Adrenal gland (tissue), 12 donors: Measurements from ENCODE around the gene ARMC9. TPM values are rescaled to one million over a fixed set of nuclear protein-coding genes. Genes with fewer than 3 reads are reported as not detected.

ENCODE experiments used
- DNase-seq, 7 donors: peaks; one replicate each; pipeline ENCODE4 v3.0.0-alpha.2; 2019 to 2020
- H3K27ac ChIP-seq, 5 donors: fragments of 200-600 bp; sonication (generic) in 4 of 5; 1 replicate in 3 of 5; 2 replicates in 2 of 5; pipeline versions ENCODE4 v1.5.1 to v1.8.0; 2016 to 2020; ENCODE audit warnings: mild to moderate bottlenecking in 1 of 5
- H3K27me3 ChIP-seq: fragments of 200-600 bp; 2 replicates; pipeline ENCODE4 v1.8.0; 2021
- H3K36me3 ChIP-seq, 2 donors: fragments of 200-600 bp; replicated peaks in 1 of 2; 1 replicate in 1 of 2; 2 replicates in 1 of 2; pipeline versions ENCODE4 v1.5.1 to v1.8.0; 2018 to 2022
- H3K4me1 ChIP-seq, 2 donors: fragments of 200-600 bp; replicated peaks in 1 of 2; 1 replicate in 1 of 2; 2 replicates in 1 of 2; pipeline versions ENCODE4 v1.5.1 to v1.8.0; 2018 to 2021
- H3K4me3 ChIP-seq, 4 donors: fragments of 200-600 bp; sonication (generic) in 3 of 4; one replicate each; pipeline ENCODE4 v1.5.1; 2016 to 2018
- H3K9me3 ChIP-seq, 3 donors: fragments of 200-600 bp; sonication (generic) in 1 of 3; replicated peaks in 1 of 3; 1 replicate in 2 of 3; 2 replicates in 1 of 3; pipeline versions ENCODE4 v1.5.1 to v1.8.0; 2016 to 2021
- POLR2A ChIP-seq, 2 donors: fragments of 450-650 bp; IDR thresholded peaks; one replicate each; pipeline ENCODE4 v1.6.1; 2017; ENCODE audit warnings: antibody characterized with exemption in 2 of 2, mild to moderate bottlenecking in 2 of 2, moderate library complexity in 1 of 2
- WGBS, 4 donors: extraction: QIAGEN DNeasy Blood & Tissue Kit in 2 of 4; methylation state at CpG; one replicate each; pipeline versions ENCODE4 v1.1.5 to v1.1.7; 2013 to 2017; 5-methylcytosine and 5-hydroxymethylcytosine counted together
- intact Hi-C, 2 donors: fragments of 100-400 bp; cut with DNase I; formaldehyde crosslinking; loops; one replicate each; pipeline versions ENCODE4 v1.14.1 to v1.15.0; 2022 to 2023
- polyA plus RNA-seq, 3 donors: library from polyadenylated mRNA; stranded (reverse); fragments of 200-250 nt in 2 of 3; fragments of 350-450 nt in 1 of 3; fragmentation: Illumina TruSeq in 1 of 3; extraction: RNeasy Lipid Tissue Mini Kit (QIAGEN cat#74804) in 1 of 3; gene quantifications; one replicate each; pipeline ENCODE4 v1.2.3, GENCODE V29; 2013 to 2014
- total RNA-seq, 9 donors: library from RNA; depleted of rRNA in 4 of 9; stranded (reverse); fragments of >200 nt in 4 of 9; fragments of 120-200 nt in 1 of 9; fragmentation: NEBNext Ultra II Directional in 1 of 9; extraction: Animal tissue kit (Norgen Biotek cat#: 25700) in 1 of 9; gene quantifications; one replicate each; pipeline versions ENCODE4 v1.1.0 to v1.2.4, GENCODE V29; 2013 to 2023
- TF ChIP-seq, protein P1 (sequence below), 6 experiments: fragments of 450-650 bp in 4 of 6; fragments of 200-600 bp in 2 of 6; sonication (generic) in 1 of 6; IDR thresholded peaks; 1 replicate in 5 of 6; 2 replicates in 1 of 6; pipeline versions ENCODE4 v1.5.1 to v1.8.0; 2016 to 2021; ENCODE audit warnings: antibody characterized with exemption in 6 of 6, mild to moderate bottlenecking in 2 of 6, moderate library complexity in 1 of 6
- donor health status: healthy with polysubstance abuse.
- donor health status: Bipolar disorder and iron deficiency.
- donor health status: DM: yes; HTN: yes; CAD: no.
- donor health status: DM: no; HTN: no; CAD: no.
- donor health status: DM: no; HTN: no; CAD: no.
- donor health status: DM: yes; HTN: yes; CAD: no.

Gene ARMC9
- total and polyA plus RNA-seq, 12 donors, result 22.0 to 109 (median 54.2) TPM

DNA sequence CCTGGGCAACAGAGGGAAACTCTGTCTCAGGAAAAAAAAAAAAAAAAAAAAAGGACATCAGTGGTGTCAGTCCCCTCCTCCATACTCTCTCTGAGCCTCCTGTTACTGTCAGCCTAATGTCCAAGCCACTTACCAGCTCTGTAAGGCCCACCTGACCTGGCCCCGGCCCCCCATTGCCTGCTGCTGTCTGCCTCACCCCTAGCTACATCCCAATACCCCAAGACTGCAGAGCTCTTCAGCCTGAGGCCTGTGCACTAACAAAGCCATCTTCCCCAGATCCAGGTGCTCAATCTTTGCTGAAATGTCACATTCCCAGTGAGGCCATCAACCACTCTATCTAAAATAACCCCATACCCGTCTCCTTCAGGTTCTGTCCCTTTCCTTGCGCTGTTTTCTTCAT lies 5.7 kb downstream of the ARMC9 start:
- 93 to 99% (median 96%) methylated on average over 3 of the region's 3 CpGs for WGBS, 4 donors
- peaks cover 6 to 21% of the 10 kb centered on the region in 2 donors for H3K4me1 ChIP-seq
- peaks cover 0 to 10% of the 10 kb centered on the region in 2 donors for H3K36me3 ChIP-seq
- no peak overlapping the region for H3K27ac ChIP-seq
- no peaks in the 10 kb centered on the region for H3K27me3 ChIP-seq
- peak in 1 of 7 donors; percentile 44 for DNase-seq
- TF ChIP-seq, protein P1, sequence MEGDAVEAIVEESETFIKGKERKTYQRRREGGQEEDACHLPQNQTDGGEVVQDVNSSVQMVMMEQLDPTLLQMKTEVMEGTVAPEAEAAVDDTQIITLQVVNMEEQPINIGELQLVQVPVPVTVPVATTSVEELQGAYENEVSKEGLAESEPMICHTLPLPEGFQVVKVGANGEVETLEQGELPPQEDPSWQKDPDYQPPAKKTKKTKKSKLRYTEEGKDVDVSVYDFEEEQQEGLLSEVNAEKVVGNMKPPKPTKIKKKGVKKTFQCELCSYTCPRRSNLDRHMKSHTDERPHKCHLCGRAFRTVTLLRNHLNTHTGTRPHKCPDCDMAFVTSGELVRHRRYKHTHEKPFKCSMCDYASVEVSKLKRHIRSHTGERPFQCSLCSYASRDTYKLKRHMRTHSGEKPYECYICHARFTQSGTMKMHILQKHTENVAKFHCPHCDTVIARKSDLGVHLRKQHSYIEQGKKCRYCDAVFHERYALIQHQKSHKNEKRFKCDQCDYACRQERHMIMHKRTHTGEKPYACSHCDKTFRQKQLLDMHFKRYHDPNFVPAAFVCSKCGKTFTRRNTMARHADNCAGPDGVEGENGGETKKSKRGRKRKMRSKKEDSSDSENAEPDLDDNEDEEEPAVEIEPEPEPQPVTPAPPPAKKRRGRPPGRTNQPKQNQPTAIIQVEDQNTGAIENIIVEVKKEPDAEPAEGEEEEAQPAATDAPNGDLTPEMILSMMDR (IDR thresholded peaks at IDR 0.05), result no peak
- no peak for TF ChIP-seq POLR2A (IDR thresholded peaks at IDR 0.05)
- intact Hi-C loops, result no loop called here
- no peak overlapping the region for H3K4me3 ChIP-seq
- no peaks in the 10 kb centered on the region for H3K9me3 ChIP-seq

DNA sequence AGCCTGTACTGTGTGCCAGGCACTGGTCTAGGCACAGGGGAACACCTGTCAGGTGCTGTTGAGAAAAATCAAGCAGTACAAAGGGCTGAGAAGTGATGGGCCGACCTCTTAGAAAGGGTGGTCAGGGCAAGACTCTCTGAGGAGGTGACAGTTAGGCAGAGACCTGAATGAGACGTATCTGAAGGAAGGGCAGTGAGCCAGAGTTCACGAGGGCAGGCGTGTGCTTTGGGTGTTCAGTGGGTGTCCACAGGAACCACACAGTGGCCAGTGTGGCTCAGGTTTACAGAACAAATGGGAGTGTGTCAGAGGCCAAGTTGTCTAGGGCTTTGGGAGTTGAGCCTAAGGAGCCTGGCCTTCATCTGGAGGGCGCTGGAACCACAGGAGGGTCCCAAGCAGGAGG lies 6.2 kb downstream of the ARMC9 start:
- peak in 1 of 7 donors; percentile 47 for DNase-seq
- peaks cover 6 to 17% of the 10 kb centered on the region in 2 donors for H3K4me1 ChIP-seq
- H3K4me3 ChIP-seq, result no peak overlapping the region
- intact Hi-C loops, result no loop called here
- no peaks in the 10 kb centered on the region for H3K9me3 ChIP-seq
- H3K36me3 ChIP-seq, result peaks cover 0 to 15% of the 10 kb centered on the region in 2 donors
- TF ChIP-seq, protein P1 (IDR thresholded peaks at IDR 0.05), result no peak
- no peak for TF ChIP-seq POLR2A (IDR thresholded peaks at IDR 0.05)
- H3K27me3 ChIP-seq, result no peaks in the 10 kb centered on the region
- no peak overlapping the region for H3K27ac ChIP-seq
- 87 to 97% (median 93%) methylated on average over 5 of the region's 5 CpGs for WGBS, 4 donors

DNA sequence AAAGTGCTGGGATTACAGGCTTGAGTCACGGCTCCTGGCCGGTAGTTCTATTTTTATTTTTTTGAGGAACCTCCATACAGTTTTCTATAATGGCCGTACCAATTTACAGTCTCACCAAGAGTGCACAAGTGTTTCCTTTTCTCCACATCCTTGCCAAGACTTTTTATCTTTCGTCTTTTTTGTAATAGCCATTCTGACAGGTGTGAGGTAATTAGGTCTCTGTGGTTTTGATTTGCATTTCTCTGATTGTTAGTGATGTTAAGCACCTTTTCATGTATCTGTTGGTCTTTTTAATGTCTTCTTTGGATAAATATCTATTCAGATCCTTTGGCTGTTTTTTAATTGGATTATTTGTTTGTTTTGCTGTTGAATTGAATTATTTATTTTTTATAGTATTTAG lies 9.3 kb downstream of the ARMC9 start:
- intact Hi-C loops, result no loop called here
- Histone ChIP-seq H3K27me3 (no peaks in the 10 kb centered on the region), H3K36me3 (peaks cover 0 to 30% of the 10 kb centered on the region in 2 donors), H3K9me3 (no peaks in the 10 kb centered on the region), H3K27ac (no peak overlapping the region), H3K4me3 (no peak overlapping the region), H3K4me1 (no peaks in the 10 kb centered on the region)
- no peak for DNase-seq
- TF ChIP-seq, protein P1 (IDR thresholded peaks at IDR 0.05), result no peak
- no peak for TF ChIP-seq POLR2A (IDR thresholded peaks at IDR 0.05)
- 67 to 84% (median 82%) methylated on average over 4 of the region's 4 CpGs for WGBS, 4 donors

DNA sequence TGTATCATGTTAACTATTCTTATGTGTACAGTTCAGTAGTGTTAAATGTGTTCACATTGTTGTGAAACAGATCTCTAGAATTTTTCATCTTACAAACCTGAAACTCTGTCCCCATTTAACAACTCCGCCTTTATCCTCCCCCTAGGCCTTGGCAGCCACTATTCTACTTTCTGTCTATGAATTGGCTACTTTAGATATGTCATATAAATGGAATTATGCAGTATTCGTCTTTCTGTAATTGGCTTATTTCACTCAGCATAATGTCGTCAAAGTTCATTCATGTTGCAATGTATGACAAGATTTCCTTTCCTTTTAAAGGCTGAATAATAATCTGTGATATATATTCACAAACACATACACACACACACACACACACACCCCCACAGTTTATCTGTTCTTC lies 12.4 kb downstream of the ARMC9 start:
- peaks cover 0 to 55% of the 10 kb centered on the region in 2 donors for H3K36me3 ChIP-seq

More for the DNA sequence above, 12.4 kb downstream of the ARMC9 start:
- intact Hi-C loops, result no loop called here
- Histone ChIP-seq H3K9me3 (no peaks in the 10 kb centered on the region), H3K4me1 (no peaks in the 10 kb centered on the region), H3K27me3 (no peaks in the 10 kb centered on the region), H3K27ac (no peak overlapping the region), H3K4me3 (no peak overlapping the region)
- no peak for DNase-seq
- TF ChIP-seq POLR2A (IDR thresholded peaks at IDR 0.05), result no peak
- TF ChIP-seq, protein P1 (IDR thresholded peaks at IDR 0.05), result no peak
- 87 to 96% (median 92%) methylated on average over 3 of the region's 3 CpGs for WGBS, 4 donors
